DOHH2 (cell line): ENCODE data around the gene ASPM.

Experiments used
- H3F3A ChIP-seq: fragments of 200-600 bp; sonication (generic), shearing (Covaris generic); 2 replicates; pipeline ENCODE4 v1.6.0; 2016; ENCODE audit warnings: antibody characterized with exemption, mild to moderate bottlenecking; ENCODE audit not compliant: control insufficient read depth, insufficient read depth
- H3K27ac ChIP-seq: fragments of 200-600 bp; sonication (generic); 2 replicates; pipeline ENCODE4 v1.5.1; 2014; ENCODE audit warnings: low read depth, mild to moderate bottlenecking, low read length, moderate library complexity
- H3K27me3 ChIP-seq: fragments of 200-600 bp; sonication (generic); 2 replicates; pipeline ENCODE4 v1.6.1; 2014; ENCODE audit warnings: mild to moderate bottlenecking, low read length, mixed read lengths; ENCODE audit not compliant: control insufficient read depth
- H3K36me3 ChIP-seq: fragments of 200-600 bp; sonication (generic); 2 replicates; pipeline ENCODE4 v1.6.1; 2014; ENCODE audit warnings: mild to moderate bottlenecking, low read length, moderate library complexity, mixed read lengths; ENCODE audit not compliant: control insufficient read depth
- H3K4me1 ChIP-seq: fragments of 200-600 bp; sonication (generic); 2 replicates; pipeline ENCODE4 v1.6.1; 2014; ENCODE audit warnings: mild to moderate bottlenecking, low read length, mixed read lengths; ENCODE audit not compliant: control insufficient read depth
- H3K4me2 ChIP-seq: fragments of 200-600 bp; sonication (generic); 2 replicates; pipeline ENCODE4 v1.6.0; 2014; ENCODE audit warnings: mild to moderate bottlenecking, low read length, moderate library complexity
- H3K4me3 ChIP-seq: fragments of 200-600 bp; sonication (generic); 2 replicates; pipeline ENCODE4 v1.5.1; 2014; ENCODE audit warnings: mild to moderate bottlenecking, low read length, mixed read lengths
- H3K79me2 ChIP-seq: fragments of 200-600 bp; sonication (generic); 2 replicates; pipeline ENCODE4 v1.6.1; 2014; ENCODE audit warnings: mild to moderate bottlenecking, low read length, mixed read lengths; ENCODE audit not compliant: control insufficient read depth
- H3K9me2 ChIP-seq: fragments of 200-600 bp; sonication (generic); replicated peaks from 2 replicates; pipeline ENCODE4 v1.6.1; 2014; ENCODE audit warnings: mild to moderate bottlenecking, low read length, mixed read lengths; ENCODE audit not compliant: control insufficient read depth
- H3K9me3 ChIP-seq: fragments of 200-600 bp; sonication (generic); 2 replicates; pipeline ENCODE4 v1.6.1; 2014; ENCODE audit warnings: antibody characterized with exemption, low read length, mixed read lengths; ENCODE audit not compliant: control insufficient read depth, insufficient read depth
- H4K20me1 ChIP-seq: fragments of 200-600 bp; sonication (generic); 2 replicates; pipeline ENCODE4 v1.6.0; 2014; ENCODE audit warnings: low read depth, mild to moderate bottlenecking, antibody characterized with exemption, low read length, moderate library complexity; ENCODE audit not compliant: control insufficient read depth, insufficient read depth
- CTCF ChIP-seq: fragments of 200-600 bp; sonication (generic); IDR thresholded peaks from one replicate; pipeline ENCODE4 v1.5.1; 2014; ENCODE audit warnings: antibody characterized with exemption, mild to moderate bottlenecking, low read depth, low read length; ENCODE audit not compliant: poor library complexity, severe bottlenecking
- EZH2phosphoT487 ChIP-seq: fragments of 200-600 bp; sonication (generic); IDR thresholded peaks from 2 replicates; pipeline ENCODE4 v1.6.1; 2017; ENCODE audit warnings: borderline replicate concordance, mild to moderate bottlenecking, antibody characterized with exemption, low read length, moderate library complexity, mixed read lengths

ASPM gene

GRCh38 chr1:197159461-197159860, 13.0 kb upstream of the ASPM start:
- Histone ChIP-seq H3K79me2 (no peaks in the 10 kb centered on the region), H3K9me2 (no peaks in the 10 kb centered on the region), H3K36me3 (peaks cover 11% of the 10 kb centered on the region; the same call in 1 of the 2 replicates), H3K9me3 (no peaks in the 10 kb centered on the region), H3K4me2 (no peak overlapping the region), H3K4me1 (no peaks in the 10 kb centered on the region), H4K20me1 (no peaks in the 10 kb centered on the region), H3K27ac (no peak overlapping the region), H3K4me3 (no peak overlapping the region), H3F3A (no peaks in the 10 kb centered on the region), H3K27me3 (no peaks in the 10 kb centered on the region)
- no peak for TF ChIP-seq EZH2phosphoT487
- TF ChIP-seq CTCF: no peak

DNA sequence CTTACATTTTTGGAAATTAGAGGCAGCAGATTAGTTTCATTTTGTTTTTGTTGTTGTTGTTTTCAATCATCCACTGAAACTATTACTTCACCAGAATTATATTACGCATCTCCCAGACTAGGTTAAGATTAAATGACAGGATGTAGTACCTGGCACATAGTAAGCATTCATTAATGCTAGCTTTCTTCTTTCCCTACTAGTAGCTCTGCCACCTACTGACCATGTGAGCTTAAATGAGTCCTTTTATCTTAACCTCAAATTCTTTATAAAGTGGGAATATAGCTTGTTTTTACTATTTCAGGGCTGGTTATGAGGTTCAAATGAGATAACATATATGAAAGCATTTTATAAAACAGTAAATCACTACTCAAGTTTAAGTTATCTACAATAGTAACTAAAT, 10.2 kb upstream of the ASPM start:
- Histone ChIP-seq H3K4me2 (no peak overlapping the region), H3K27me3 (no peaks in the 10 kb centered on the region), H4K20me1 (no peaks in the 10 kb centered on the region), H3K36me3 (peaks cover 11% of the 10 kb centered on the region; the same call in 1 of the 2 replicates), H3K4me1 (no peaks in the 10 kb centered on the region), H3K9me2 (no peaks in the 10 kb centered on the region), H3K4me3 (no peak overlapping the region), H3K9me3 (no peaks in the 10 kb centered on the region), H3F3A (no peaks in the 10 kb centered on the region), H3K27ac (no peak overlapping the region), H3K79me2 (no peaks in the 10 kb centered on the region)
- no peak for TF ChIP-seq CTCF
- no peak for TF ChIP-seq EZH2phosphoT487

DNA sequence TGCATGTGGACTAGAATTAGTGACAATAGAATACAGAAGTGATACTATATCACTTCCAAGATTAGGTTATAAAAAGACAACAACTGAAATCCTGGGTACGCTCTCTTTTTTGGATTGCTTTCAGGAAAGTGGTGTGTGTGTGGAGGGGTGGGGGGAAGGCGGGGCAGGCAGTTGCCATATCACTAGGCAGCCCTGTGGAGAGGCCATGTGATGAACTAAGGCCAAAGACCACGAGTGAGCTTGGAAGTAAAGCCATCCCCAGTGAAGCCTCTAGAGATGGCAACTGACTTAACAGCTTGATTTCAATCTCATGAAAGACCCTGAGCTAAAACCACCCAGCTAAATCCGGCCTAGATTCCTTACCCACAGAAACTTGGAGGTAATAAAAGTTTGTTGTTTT, 6.2 kb upstream of the ASPM start:
- TF ChIP-seq EZH2phosphoT487 (no peak), CTCF (no peak)
- Histone ChIP-seq H3K4me2 (no peak overlapping the region), H3K79me2 (no peaks in the 10 kb centered on the region), H3K27me3 (no peaks in the 10 kb centered on the region), H3K4me3 (no peak overlapping the region), H3K27ac (no peak overlapping the region), H3K9me2 (no peaks in the 10 kb centered on the region), H3F3A (no peaks in the 10 kb centered on the region), H3K4me1 (no peaks in the 10 kb centered on the region), H3K36me3 (no peaks in the 10 kb centered on the region), H4K20me1 (no peaks in the 10 kb centered on the region), H3K9me3 (no peaks in the 10 kb centered on the region)

DNA sequence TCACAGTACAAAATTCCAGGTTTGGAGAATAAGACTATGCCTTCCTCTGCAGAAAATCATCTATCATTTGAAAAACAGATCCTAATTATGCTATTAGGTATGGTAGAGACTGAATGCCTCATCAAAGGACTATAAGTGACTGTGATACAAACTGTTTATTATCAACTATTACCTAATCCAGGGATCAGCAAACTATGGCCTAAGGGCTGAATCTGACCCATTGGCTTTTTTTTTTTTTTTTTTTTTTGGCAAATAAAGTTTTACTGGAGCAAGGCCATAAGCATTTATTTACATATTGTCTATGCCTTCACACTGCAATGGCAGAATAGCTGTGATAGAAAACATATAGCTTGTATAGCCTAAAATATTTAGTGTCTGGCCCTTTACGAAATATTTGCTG, 4.7 kb upstream of the ASPM start:
- Histone ChIP-seq H3K9me2 (no peaks in the 10 kb centered on the region), H3F3A (no peaks in the 10 kb centered on the region), H4K20me1 (no peaks in the 10 kb centered on the region), H3K79me2 (peaks cover 2% of the 10 kb centered on the region), H3K27me3 (no peaks in the 10 kb centered on the region), H3K4me3 (no peak overlapping the region), H3K4me1 (no peaks in the 10 kb centered on the region), H3K27ac (no peak overlapping the region), H3K4me2 (no peak overlapping the region), H3K9me3 (no peaks in the 10 kb centered on the region), H3K36me3 (peaks cover 2% of the 10 kb centered on the region; the same call in 1 of the 2 replicates)
- TF ChIP-seq EZH2phosphoT487 (no peak), CTCF (no peak)
